DMS79 treated with DMSO at 0.1 percent for 48 hours (cell line): ENCODE data around the gene RAB40C.
A peak's percentile ranks its signal among the peaks of the same experiment; 100 is the strongest.

ENCODE experiments used
- DNase-seq: peaks from one replicate; lab custom pipeline; 2025; lab: John Stamatoyannopoulos, UW

The RAB40C gene

DNA sequence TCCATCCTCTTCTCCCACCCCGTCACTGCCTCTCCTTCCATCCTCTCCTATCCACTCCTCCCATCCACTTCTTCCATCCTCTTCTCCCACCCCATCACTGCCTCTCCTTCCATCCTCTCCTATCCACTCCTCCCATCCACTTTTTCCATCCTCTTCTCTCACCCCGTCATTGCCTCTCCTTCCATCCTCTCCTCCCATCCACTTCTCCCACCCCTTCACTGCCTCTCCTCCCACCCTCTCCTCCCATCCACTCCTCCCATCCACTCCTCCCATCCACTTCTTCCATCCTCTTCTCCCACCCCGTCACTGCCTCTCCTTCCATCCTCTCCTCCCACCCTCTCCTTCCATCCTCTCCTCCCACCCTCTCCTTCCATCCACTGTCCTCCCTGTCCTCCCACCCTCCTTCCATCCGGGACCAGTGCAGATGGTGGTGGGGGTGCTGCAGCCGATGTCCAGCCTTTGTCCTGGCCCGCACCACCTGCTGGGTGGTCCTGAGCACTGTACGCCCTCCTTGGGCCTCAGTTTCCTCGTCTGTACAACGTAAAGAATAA is 42.0 kb downstream of the RAB40C start:
- DNase-seq, result no peak

- DNase-seq, result no peak
Observed at GRCh38 chr16:632486-633335, 42.8 kb downstream of the RAB40C start.

- no peak for DNase-seq
Observed at GRCh38 chr16:633336-634050, 43.6 kb downstream of the RAB40C start.

DNA sequence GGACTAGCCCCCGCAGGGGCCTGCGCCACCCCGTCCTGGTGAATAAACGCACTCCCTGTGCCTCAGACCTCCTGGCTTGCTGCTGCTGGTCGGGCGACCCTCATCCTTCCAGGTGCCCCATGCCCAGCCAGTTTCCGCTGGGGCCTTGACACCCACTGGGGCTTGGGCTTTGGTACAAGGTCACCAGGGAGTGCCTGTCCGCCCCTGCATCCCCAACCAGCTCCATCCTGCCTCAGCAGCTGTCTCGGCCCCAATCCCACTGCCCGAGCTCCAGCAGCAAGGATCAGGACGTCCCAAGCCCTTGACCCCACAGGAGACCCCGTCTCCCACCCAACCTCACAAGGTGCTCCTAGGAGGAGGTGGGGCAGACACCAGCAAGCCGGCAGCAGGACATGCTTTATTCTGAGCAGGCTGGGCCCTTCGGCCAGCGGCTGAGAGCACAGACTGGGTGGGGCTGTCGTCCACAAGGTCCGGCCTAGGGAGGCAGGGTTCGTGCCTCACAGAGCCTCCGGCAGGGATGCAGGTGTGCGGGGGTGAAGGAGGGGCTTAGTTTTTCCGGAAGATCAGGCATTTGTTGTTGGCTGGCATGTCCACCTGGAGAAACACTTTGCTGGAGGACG is 44.3 kb downstream of the RAB40C start:
- no peak for DNase-seq

- no peak for DNase-seq
Observed at GRCh38 chr16:634996-635395, 45.1 kb downstream of the RAB40C start.

DNA sequence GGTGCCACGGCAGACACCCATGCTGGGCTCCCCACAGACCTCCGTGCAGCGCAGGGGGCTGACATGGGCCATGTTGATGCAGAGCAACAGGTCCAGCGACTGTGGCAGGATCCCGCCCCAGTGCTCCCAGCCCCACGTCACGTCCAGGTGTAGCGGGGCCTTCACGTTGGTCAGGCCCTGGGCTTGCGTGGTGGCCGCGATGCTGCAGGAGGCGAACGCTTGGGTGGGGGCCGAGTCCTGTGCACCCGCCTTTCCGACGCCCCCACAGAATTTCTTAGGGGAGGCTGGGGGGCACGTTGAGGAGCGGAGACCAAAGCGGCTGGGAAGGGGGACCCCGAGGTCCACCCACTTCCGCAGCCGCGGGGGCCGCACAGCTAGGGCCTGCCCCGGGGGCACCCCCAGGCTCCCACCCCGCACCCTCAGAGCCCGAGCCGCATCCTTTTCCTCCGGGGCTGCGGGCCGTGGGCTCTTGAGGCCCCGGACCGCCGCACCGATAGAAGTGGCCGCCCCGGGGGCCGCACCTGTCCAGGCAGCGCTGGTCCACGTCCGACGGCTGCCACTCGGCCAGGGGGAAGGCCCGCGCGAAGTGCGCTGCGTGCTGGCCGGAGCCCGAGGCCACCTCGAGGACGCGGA is 45.8 kb downstream of the RAB40C start:
- DNase-seq, result no peak

DNA sequence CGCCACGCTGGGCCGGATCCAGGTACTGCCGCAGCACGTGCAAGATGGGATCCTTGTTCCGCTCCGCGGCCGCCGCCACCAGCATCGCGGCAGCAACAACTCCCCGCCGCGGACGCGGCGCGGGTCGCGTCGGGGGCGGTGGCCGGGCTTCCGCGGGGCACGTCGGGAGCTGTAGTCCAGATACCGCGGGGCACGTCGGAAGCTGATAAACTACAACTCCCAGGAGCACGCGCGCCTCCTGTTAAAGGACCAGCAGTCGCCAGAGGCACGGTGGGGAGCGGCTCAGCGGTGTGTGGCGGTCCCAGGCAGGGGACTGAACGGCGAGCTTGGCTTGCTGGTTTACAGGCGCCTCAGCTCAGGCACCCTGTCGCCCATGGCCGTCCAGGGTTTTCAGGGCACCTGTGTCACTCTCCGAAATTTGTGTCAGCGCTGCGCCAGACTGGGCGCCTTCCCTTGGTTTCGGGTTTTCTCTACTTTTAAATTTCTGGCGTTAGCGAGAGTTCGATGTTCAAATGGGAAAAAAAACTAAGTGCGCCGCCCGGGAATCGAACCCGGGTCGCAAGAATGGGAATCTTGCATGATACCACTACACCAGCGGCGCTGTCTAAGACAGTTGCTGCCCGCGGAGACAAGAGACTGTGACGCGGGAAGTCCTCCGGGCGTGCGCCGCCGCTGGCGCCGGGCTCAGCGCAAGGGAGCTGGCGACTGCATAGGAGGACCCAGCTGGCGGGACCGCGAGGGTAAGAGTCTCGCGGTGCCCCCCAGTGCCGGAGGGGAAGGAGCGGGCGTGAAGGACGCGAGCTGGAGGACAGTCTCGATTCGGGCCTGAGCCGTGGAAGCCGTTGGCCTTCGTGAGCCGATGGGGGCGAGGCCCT is 46.6 kb downstream of the RAB40C start, which contains the start of gene METTL26:
TSS of gene METTL26 (minus strand) at position 100 of the 875 bp plus-strand sequence. CDS start at position 85, 15 bp downstream.
- peak; percentile 84 for DNase-seq

DNA sequence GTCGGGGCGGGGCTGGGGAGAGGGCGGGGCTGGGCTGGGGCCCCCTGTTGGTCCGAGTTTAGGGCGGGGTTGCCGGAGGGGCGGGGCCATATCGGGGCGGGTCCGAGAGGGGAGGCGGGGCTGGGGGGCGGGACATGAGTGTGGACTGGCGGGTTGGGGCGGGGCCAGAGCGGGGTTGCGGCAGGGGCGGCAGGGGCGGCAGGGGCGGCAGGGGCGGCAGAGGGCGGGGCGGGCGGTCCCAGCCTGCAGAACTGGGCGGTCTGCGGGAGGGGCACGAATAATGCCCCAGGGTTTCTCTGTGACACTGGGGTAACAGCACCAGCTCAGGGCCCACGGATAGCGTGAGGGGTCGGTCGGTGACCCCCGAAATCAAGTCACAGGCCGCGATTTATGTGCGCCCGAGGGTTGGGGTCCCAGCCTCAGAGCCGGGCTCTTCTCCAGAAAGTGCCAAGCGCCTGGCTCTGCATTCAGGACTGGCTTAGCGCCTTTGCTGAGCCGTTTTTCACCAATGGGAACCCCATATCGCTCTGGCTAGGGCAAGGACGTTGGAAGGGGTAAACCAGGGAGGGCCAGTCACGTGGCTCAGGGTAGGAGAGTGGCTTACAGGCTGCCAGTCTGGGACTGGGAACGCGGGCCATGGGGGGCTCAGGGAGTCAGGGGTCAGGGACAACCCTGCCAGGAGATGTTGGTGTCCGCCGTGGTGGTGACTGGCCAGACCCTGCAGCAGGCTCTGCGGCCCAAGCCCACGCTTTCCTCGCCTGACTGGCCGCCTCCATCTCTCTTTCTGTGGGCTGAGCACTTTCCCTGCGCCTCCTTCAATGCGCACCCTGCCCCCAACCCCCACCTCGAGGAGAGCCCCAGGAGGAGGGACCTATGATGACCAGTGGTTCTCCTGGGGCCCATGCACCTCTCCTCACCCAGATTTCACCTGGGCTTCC is 47.5 kb downstream of the RAB40C start:
- peak; percentile 53 for DNase-seq

DNA sequence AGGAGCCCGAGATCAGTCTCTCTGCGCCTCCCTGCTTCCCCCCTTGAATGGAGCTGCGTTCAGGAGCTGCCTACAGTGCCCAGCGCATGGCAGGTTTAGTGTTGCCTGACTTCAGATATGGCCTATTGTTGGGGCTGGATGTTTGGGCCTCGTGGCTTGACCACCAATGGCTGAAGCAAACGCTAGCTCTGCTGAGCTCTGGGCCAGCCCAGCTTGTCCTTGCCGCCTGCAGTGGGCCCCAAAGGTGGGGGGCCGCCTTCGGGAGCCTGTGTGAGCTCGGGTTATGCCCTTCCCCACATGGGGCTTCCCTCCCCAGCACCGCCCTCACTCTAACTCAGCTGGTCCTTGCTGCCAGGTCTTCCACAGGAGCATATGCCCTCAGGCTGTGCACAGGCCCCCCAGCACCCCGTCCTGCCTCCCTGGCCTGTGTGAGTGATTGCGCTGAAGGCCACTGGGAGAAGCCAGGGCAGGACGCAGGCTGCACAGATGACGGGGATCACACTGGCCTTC is 48.2 kb downstream of the RAB40C start:
- DNase-seq, result no peak

DNA sequence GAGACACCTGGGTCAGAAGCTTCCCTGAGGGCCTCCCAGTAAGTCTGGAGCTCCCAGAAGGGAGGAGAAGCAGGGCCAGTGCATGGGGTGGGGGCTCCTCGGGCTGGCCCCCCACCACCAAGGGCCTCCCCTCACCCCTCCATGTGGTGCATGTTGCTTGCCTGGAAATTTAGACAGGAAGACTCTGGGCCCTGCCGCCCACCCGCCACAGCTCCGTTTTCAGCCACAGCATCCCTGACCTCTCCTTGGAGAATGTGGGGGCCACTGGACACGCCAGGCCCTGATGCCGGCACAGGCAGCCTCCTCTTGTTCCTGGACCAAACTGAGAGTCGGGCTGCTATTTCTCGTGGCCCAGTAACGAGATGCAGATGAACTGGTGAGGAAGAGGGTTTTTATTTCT is 49.0 kb downstream of the RAB40C start:
- DNase-seq, result no peak

- DNase-seq, result no peak
Observed at GRCh38 chr16:640614-641013, 50.7 kb downstream of the RAB40C start.

DNA sequence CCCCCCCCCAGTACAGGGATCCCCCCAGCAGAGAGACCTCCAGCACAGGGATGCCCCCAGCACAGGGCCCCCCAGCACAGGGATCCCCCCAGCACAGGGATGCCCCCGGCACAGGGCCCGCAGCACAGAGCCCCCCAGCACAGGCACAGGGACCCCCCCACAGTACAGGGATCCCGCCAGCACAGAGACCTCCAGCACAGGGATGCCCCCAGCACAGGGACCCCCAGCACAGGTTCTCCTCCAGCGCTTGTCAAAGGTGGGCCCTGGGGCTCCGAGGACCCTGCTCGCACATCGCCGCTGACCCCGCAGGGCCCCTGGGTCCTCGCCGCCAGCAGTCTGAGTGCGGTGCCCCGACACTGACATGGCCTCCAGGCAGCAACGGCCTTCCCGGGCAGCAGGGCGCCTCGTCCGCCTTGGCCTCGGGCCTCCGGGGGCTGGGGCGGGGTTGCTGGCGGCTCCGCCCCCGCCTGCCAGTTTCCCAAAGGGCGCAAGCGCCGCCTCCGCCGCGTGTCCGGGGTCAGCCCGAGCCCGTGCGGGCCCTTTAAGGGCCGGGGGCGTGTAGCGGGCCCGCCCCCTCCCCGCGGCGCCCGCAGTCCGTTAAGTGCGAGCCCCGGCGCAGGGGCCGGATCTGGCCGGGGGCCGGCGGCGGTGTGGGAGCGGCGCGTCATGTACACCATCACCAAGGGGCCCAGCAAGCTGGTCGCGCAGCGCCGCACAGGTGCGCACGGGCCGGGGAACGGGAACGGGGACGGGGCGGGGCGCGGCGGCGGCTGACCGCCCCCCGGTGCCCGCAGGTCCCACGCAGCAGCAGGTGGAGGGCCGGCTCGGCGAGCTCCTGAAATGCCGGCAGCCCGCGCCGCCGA is 51.7 kb downstream of the RAB40C start, which contains the start of gene MCRIP2:
TSS of gene MCRIP2 (plus strand) at position 503 of the 863 bp plus-strand sequence. CDS start at position 667, 164 bp downstream.
- DNase-seq, result peak; percentile 55

GRCh38 chr16:642189-643049 is 52.6 kb downstream of the RAB40C start:
- DNase-seq, result no peak

GRCh38 chr16:643050-643368 is 53.1 kb downstream of the RAB40C start:
- DNase-seq, result no peak

DNA sequence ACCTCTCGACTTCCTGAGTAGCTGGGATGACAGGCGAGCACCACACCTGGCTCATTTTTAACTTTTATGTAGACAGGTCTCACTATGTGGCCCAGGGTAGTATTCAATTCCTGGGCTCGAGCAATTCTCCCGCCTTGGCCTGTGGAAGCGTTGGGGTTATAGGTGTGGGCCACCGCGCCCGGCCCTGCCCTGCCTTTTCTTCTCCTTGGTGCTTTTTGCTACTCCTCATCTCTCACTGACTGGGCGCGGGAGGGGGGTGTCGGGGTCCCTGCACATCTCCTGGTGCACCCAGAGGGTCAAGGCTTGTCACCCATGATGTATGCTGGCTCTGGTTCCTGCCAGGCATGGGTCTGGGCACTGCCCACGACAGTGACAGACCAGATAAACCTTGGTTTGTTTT is 54.7 kb downstream of the RAB40C start:
- DNase-seq, result no peak

DNA sequence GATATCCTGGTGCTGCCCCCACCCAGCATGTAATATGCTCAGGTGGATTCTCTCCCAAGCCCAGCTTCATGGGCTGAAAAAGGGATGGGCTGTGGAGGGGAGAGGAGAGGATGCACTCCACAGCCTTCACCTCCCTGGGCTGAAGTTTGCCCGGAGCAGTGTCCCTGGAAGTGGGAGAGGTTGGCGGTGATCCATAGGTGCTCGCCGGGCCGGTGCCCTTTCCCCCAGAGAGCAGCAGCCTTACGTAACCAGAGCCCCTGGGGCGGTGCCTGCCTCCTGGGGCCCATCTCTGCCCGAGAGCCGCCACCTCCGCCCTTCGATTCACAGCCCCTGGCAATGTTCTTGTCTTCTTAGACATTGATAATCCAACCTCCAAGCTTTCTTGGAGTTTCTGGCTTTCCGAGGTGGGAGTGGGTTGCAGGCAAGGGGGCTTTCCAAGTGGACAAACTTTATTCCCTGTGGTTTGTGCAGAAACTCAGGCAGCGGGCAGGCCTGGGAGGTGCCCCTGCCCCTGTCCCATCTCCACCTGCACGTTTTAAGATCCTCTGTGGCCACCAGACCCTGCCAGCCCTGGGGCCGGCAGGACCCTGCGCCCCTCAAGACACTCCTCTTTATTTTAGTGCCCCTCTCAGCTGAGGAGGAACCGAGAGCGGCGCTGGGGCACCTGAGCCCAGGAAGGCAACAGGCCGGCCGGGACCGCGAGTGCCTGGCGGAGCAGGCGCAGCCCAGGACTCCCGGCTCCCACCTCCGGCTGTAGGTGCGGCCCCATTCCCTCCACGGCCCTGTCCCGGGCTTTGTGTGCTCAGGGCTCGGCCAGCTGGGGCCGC is 56.2 kb downstream of the RAB40C start:
- DNase-seq, result no peak

DNA sequence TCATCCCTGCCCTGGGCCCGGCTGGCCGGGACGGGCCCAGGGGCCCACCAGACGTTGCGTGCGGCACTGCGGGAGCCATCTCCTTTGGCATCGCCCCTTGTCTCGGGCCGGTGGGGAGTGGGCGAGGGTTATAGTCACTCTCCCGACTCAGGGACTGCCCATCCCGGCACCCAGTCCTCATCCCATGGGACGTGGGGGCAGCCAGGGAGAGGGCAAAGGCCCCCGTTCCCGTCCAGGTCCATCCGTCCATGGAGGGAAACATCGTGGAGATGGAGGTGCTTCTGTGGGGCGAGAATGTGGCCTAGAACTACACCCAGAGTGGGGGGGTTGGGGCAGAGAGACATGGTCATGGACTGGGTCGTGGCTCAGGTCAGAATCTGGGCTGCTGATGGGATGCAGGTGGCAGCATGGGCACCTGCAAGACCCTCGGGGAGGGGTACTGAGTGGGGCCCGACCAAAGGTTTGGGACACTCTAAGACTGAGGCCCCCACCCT is 56.9 kb downstream of the RAB40C start:
- no peak for DNase-seq
